GM23338 (cell line): Measurements from ENCODE around the gene S1PR3. TPM values are rescaled to one million over a fixed set of nuclear protein-coding genes. Genes with fewer than 3 reads are reported as not detected.

Experiments
- ATAC-seq: fragments of 200-7000 bp; cut with Tn5 transposase; 3 replicates; pipeline ENCODE4 v1.9.1; 2020
- DNase-seq: peaks from one replicate; pipeline ENCODE4 v3.0.0-alpha.2; 2015; ENCODE audit warnings: low spot score
- H2AFZ ChIP-seq: fragments of 200-600 bp; sonication (generic); 2 replicates; pipeline ENCODE4 v1.8.0; 2016; ENCODE audit warnings: antibody characterized with exemption, mild to moderate bottlenecking, moderate library complexity
- H3F3A ChIP-seq: fragments of 200-600 bp; sonication (generic); replicated peaks from 2 replicates; pipeline ENCODE4 v1.8.0; 2017; ENCODE audit warnings: antibody characterized with exemption, mixed run types, low read depth
- H3K27ac ChIP-seq: fragments of 200-600 bp; sonication (generic); 2 replicates; pipeline ENCODE4 v1.6.1; 2016; ENCODE audit warnings: low read depth
- H3K27me3 ChIP-seq: fragments of 200-600 bp; sonication (generic); 2 replicates; pipeline ENCODE4 v1.8.0; 2016; ENCODE audit warnings: mild to moderate bottlenecking, mixed run types, moderate library complexity; ENCODE audit not compliant: insufficient read depth
- H3K36me3 ChIP-seq: fragments of 200-600 bp; sonication (generic); 2 replicates; pipeline ENCODE4 v1.8.0; 2016; ENCODE audit warnings: mild to moderate bottlenecking; ENCODE audit not compliant: insufficient read depth
- H3K4me1 ChIP-seq: fragments of 200-600 bp; sonication (generic); 2 replicates; pipeline ENCODE4 v1.8.0; 2016; ENCODE audit warnings: mild to moderate bottlenecking, moderate library complexity; ENCODE audit not compliant: insufficient read depth
- H3K4me2 ChIP-seq: fragments of 200-600 bp; sonication (generic); 2 replicates; pipeline ENCODE4 v1.7.1; 2017; ENCODE audit warnings: mixed run types
- H3K4me3 ChIP-seq: fragments of 200-600 bp; sonication (generic); 2 replicates; pipeline ENCODE4 v1.6.1; 2016; ENCODE audit warnings: mixed run types
- H3K79me2 ChIP-seq: fragments of 200-600 bp; sonication (generic); replicated peaks from 2 replicates; pipeline ENCODE4 v1.8.0; 2017; ENCODE audit warnings: mild to moderate bottlenecking; ENCODE audit not compliant: insufficient read depth
- H3K9me2 ChIP-seq: fragments of 200-600 bp; sonication (generic); 2 replicates; pipeline ENCODE4 v1.8.0; 2017; ENCODE audit not compliant: insufficient read depth
- H4K20me1 ChIP-seq: fragments of 200-600 bp; sonication (generic); replicated peaks from 2 replicates; pipeline ENCODE4 v1.8.0; 2017; ENCODE audit warnings: mild to moderate bottlenecking; ENCODE audit not compliant: insufficient read depth
- H3K27ac Mint-ChIP-seq: 2 replicates; pipeline ENCODE4 v1.8.0; 2020; ENCODE audit warnings: inconsistent platforms, mild to moderate bottlenecking, moderate library complexity, mixed read lengths
- H3K27me3 Mint-ChIP-seq: 3 replicates; pipeline ENCODE4 v1.8.0; 2022; ENCODE audit warnings: low read depth, mild to moderate bottlenecking, moderate library complexity, mixed read lengths, inconsistent platforms; ENCODE audit not compliant: insufficient read depth, poor library complexity
- H3K36me3 Mint-ChIP-seq: 3 replicates; pipeline ENCODE4 v1.8.0; 2021; ENCODE audit warnings: low read depth, mild to moderate bottlenecking, inconsistent platforms, moderate library complexity, mixed read lengths
- H3K4me1 Mint-ChIP-seq: 3 replicates; pipeline ENCODE4 v1.8.0; 2020; ENCODE audit warnings: mild to moderate bottlenecking, inconsistent platforms, mixed read lengths
- H3K4me3 Mint-ChIP-seq: 3 replicates; pipeline ENCODE4 v1.8.0; 2021; ENCODE audit warnings: moderate library complexity, mild to moderate bottlenecking, inconsistent platforms, mixed read lengths
- H3K9me3 Mint-ChIP-seq: 3 replicates; pipeline ENCODE4 v1.8.0; 2020; ENCODE audit warnings: moderate library complexity, mild to moderate bottlenecking, inconsistent platforms, mixed read lengths
- CREB1 ChIP-seq: fragments of 250-450 bp; sonication (Bioruptor Pico); IDR thresholded peaks from 2 replicates; pipeline ENCODE4 v1.5.0; 2020; ENCODE audit warnings: low read depth, mild to moderate bottlenecking, moderate library complexity
- EZH2phosphoT487 ChIP-seq: fragments of 200-600 bp; sonication (generic); IDR thresholded peaks from one replicate; pipeline ENCODE4 v1.8.1; 2018; ENCODE audit warnings: antibody characterized with exemption; ENCODE audit not compliant: unreplicated experiment
- JUNB ChIP-seq: IDR thresholded peaks from one replicate; pipeline ENCODE4 v1.6.1; 2016; ENCODE audit warnings: antibody characterized with exemption; ENCODE audit not compliant: unreplicated experiment
- NANOG ChIP-seq: IDR thresholded peaks from 2 replicates; pipeline ENCODE4 v1.6.1; 2016; ENCODE audit warnings: antibody characterized with exemption, borderline replicate concordance
- STAT1 ChIP-seq: IDR thresholded peaks from one replicate; pipeline ENCODE4 v1.6.1; 2016; ENCODE audit warnings: antibody characterized with exemption; ENCODE audit not compliant: unreplicated experiment
- ZNF114 ChIP-seq: fragments of 250-450 bp; sonication (Bioruptor Pico); IDR thresholded peaks from 2 replicates; pipeline ENCODE4 v1.5.0; 2020; ENCODE audit warnings: mild to moderate bottlenecking, moderate library complexity
- polyA plus RNA-seq: library from polyadenylated mRNA; unstranded; fragments of >200 nt; fragmentation: Nextera tagmentation; extraction: Ambion mirVana; gene quantifications from 2 replicates; pipeline ENCODE4 v1.2.1, GENCODE V29; 2016
- total RNA-seq: library from RNA; depleted of rRNA; stranded (reverse); fragments of >200 nt; shearing (Covaris generic); gene quantifications from 2 replicates; pipeline ENCODE4 v1.2.3, GENCODE V29; 2014
- TF ChIP-seq, protein P1 (sequence below), 2 experiments: fragments of 200-600 bp in 1 of 2; sonication (generic) in 1 of 2; conservative IDR thresholded peaks; 2 replicates each; pipeline versions ENCODE4 v1.5.1 to v1.6.1; 2016 to 2017; ENCODE audit warnings: antibody characterized with exemption in 2 of 2, low read depth in 2 of 2, mild to moderate bottlenecking in 2 of 2, moderate library complexity in 1 of 2
- TF ChIP-seq, protein P2 (sequence below): IDR thresholded peaks from one replicate; pipeline ENCODE4 v1.6.1; 2018; ENCODE audit warnings: antibody characterized with exemption; ENCODE audit not compliant: unreplicated experiment
- TF ChIP-seq, protein P3 (sequence below): IDR thresholded peaks from 2 replicates; pipeline ENCODE4 v1.6.1; 2016; ENCODE audit warnings: antibody characterized with exemption
- TF ChIP-seq, protein P4 (sequence below): fragments of 250-450 bp; sonication (Bioruptor Pico); IDR thresholded peaks from 2 replicates; pipeline ENCODE4 v1.5.0; 2020; ENCODE audit warnings: mild to moderate bottlenecking, moderate library complexity

The S1PR3 gene
- total and polyA plus RNA-seq, 2 experiments from 2014 or later: 2.1 to 7.6 TPM

DNA sequence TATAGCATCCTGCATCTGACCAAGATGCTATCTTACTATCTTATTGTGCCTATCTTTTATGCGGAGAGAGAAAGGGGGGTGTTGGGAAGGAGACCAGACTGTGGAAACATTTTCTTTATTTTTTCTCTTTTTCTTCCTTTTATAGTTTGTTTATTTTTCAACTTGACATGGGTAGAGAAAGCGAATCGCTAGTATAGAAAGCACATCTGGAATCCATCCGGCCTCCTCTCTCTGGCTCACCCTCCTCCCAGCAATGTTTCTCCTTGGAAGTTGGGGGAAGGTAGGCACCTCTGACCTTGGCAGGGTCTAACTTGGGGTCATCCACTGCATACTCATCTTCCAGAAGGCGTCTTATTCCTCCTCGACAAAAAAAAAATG lies 3.9 kb downstream of the S1PR3 start:
- Histone ChIP-seq H4K20me1 (peaks cover 4% of the 10 kb centered on the region; the same call in 1 of the 2 replicates), H2AFZ (no peak overlapping the region), H3K27me3 (peaks cover 10% of the 10 kb centered on the region; the same call in 1 of the 2 replicates), H3K4me3 (no peak overlapping the region), H3K9me2 (no peaks in the 10 kb centered on the region), H3K79me2 (peaks cover 17% of the 10 kb centered on the region), H3K4me2 (no peak overlapping the region), H3K36me3 (no peaks in the 10 kb centered on the region; the same call in none of the 2 replicates), H3K27ac (no peak overlapping the region), H3F3A (no peaks in the 10 kb centered on the region), H3K4me1 (peaks cover 14% of the 10 kb centered on the region)
- Mint-ChIP-seq H3K4me3 (no peak overlapping the region), H3K36me3 (no peaks in the 10 kb centered on the region), H3K27me3 (peaks cover 5% of the 10 kb centered on the region), H3K4me1 (peaks cover 15% of the 10 kb centered on the region), H3K9me3 (no peaks in the 10 kb centered on the region), H3K27ac (no peak overlapping the region)
- no peak for DNase-seq
- no peak for ATAC-seq
- TF ChIP-seq NANOG: no peak
- no peak for TF ChIP-seq CREB1 (CRISPR knock-in tag)
- TF ChIP-seq, protein P1, sequence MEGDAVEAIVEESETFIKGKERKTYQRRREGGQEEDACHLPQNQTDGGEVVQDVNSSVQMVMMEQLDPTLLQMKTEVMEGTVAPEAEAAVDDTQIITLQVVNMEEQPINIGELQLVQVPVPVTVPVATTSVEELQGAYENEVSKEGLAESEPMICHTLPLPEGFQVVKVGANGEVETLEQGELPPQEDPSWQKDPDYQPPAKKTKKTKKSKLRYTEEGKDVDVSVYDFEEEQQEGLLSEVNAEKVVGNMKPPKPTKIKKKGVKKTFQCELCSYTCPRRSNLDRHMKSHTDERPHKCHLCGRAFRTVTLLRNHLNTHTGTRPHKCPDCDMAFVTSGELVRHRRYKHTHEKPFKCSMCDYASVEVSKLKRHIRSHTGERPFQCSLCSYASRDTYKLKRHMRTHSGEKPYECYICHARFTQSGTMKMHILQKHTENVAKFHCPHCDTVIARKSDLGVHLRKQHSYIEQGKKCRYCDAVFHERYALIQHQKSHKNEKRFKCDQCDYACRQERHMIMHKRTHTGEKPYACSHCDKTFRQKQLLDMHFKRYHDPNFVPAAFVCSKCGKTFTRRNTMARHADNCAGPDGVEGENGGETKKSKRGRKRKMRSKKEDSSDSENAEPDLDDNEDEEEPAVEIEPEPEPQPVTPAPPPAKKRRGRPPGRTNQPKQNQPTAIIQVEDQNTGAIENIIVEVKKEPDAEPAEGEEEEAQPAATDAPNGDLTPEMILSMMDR (conservative IDR thresholded peaks at IDR 0.05; ENCODE audit: low read depth in 2 of 2): no peak
- TF ChIP-seq, protein P2, sequence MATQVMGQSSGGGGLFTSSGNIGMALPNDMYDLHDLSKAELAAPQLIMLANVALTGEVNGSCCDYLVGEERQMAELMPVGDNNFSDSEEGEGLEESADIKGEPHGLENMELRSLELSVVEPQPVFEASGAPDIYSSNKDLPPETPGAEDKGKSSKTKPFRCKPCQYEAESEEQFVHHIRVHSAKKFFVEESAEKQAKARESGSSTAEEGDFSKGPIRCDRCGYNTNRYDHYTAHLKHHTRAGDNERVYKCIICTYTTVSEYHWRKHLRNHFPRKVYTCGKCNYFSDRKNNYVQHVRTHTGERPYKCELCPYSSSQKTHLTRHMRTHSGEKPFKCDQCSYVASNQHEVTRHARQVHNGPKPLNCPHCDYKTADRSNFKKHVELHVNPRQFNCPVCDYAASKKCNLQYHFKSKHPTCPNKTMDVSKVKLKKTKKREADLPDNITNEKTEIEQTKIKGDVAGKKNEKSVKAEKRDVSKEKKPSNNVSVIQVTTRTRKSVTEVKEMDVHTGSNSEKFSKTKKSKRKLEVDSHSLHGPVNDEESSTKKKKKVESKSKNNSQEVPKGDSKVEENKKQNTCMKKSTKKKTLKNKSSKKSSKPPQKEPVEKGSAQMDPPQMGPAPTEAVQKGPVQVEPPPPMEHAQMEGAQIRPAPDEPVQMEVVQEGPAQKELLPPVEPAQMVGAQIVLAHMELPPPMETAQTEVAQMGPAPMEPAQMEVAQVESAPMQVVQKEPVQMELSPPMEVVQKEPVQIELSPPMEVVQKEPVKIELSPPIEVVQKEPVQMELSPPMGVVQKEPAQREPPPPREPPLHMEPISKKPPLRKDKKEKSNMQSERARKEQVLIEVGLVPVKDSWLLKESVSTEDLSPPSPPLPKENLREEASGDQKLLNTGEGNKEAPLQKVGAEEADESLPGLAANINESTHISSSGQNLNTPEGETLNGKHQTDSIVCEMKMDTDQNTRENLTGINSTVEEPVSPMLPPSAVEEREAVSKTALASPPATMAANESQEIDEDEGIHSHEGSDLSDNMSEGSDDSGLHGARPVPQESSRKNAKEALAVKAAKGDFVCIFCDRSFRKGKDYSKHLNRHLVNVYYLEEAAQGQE: no peak
- no peak for TF ChIP-seq JUNB
- TF ChIP-seq, protein P3, sequence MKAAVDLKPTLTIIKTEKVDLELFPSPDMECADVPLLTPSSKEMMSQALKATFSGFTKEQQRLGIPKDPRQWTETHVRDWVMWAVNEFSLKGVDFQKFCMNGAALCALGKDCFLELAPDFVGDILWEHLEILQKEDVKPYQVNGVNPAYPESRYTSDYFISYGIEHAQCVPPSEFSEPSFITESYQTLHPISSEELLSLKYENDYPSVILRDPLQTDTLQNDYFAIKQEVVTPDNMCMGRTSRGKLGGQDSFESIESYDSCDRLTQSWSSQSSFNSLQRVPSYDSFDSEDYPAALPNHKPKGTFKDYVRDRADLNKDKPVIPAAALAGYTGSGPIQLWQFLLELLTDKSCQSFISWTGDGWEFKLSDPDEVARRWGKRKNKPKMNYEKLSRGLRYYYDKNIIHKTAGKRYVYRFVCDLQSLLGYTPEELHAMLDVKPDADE: no peak
- no peak for TF ChIP-seq EZH2phosphoT487
- TF ChIP-seq STAT1: no peak
- TF ChIP-seq, protein P4, sequence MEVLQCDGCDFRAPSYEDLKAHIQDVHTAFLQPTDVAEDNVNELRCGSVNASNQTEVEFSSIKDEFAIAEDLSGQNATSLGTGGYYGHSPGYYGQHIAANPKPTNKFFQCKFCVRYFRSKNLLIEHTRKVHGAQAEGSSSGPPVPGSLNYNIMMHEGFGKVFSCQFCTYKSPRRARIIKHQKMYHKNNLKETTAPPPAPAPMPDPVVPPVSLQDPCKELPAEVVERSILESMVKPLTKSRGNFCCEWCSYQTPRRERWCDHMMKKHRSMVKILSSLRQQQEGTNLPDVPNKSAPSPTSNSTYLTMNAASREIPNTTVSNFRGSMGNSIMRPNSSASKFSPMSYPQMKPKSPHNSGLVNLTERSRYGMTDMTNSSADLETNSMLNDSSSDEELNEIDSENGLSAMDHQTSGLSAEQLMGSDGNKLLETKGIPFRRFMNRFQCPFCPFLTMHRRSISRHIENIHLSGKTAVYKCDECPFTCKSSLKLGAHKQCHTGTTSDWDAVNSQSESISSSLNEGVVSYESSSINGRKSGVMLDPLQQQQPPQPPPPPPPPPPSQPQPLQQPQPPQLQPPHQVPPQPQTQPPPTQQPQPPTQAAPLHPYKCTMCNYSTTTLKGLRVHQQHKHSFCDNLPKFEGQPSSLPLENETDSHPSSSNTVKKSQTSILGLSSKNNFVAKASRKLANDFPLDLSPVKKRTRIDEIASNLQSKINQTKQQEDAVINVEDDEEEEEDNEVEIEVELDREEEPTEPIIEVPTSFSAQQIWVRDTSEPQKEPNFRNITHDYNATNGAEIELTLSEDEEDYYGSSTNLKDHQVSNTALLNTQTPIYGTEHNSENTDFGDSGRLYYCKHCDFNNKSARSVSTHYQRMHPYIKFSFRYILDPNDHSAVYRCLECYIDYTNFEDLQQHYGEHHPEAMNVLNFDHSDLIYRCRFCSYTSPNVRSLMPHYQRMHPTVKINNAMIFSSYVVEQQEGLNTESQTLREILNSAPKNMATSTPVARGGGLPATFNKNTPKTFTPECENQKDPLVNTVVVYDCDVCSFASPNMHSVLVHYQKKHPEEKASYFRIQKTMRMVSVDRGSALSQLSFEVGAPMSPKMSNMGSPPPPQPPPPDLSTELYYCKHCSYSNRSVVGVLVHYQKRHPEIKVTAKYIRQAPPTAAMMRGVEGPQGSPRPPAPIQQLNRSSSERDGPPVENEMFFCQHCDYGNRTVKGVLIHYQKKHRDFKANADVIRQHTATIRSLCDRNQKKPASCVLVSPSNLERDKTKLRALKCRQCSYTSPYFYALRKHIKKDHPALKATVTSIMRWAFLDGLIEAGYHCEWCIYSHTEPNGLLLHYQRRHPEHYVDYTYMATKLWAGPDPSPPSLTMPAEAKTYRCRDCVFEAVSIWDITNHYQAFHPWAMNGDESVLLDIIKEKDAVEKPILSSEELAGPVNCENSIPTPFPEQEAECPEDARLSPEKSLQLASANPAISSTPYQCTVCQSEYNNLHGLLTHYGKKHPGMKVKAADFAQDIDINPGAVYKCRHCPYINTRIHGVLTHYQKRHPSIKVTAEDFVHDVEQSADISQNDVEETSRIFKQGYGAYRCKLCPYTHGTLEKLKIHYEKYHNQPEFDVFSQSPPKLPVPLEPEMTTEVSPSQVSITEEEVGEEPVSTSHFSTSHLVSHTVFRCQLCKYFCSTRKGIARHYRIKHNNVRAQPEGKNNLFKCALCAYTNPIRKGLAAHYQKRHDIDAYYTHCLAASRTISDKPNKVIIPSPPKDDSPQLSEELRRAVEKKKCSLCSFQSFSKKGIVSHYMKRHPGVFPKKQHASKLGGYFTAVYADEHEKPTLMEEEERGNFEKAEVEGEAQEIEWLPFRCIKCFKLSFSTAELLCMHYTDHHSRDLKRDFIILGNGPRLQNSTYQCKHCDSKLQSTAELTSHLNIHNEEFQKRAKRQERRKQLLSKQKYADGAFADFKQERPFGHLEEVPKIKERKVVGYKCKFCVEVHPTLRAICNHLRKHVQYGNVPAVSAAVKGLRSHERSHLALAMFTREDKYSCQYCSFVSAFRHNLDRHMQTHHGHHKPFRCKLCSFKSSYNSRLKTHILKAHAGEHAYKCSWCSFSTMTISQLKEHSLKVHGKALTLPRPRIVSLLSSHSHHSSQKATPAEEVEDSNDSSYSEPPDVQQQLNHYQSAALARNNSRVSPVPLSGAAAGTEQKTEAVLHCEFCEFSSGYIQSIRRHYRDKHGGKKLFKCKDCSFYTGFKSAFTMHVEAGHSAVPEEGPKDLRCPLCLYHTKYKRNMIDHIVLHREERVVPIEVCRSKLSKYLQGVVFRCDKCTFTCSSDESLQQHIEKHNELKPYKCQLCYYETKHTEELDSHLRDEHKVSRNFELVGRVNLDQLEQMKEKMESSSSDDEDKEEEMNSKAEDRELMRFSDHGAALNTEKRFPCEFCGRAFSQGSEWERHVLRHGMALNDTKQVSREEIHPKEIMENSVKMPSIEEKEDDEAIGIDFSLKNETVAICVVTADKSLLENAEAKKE: no peak
- no peak for TF ChIP-seq ZNF114
